ENCODE results near the gene ARGFX. TPM values are rescaled to one million over a fixed set of nuclear protein-coding genes. Genes with fewer than 3 reads are reported as not detected.

Gene ARGFX
- total RNA-seq (2013; cell fraction: nucleolus; rRNA removed), result not detected in 2 replicates
- not detected in 2 replicates for total RNA-seq (2014; rRNA removed)
- total RNA-seq (2014; rRNA removed; fragmentation: Illumina TruSeq; extraction: Trizol), result not detected in 2 replicates
- not detected in 2 replicates for total RNA-seq (2021)
- polyA plus RNA-seq (2011; ENCODE audit: low read depth), result not detected
- not detected in 2 replicates for polyA plus RNA-seq (2011; rRNA removed)
- not detected in 2 replicates for polyA plus RNA-seq (2011; cell fraction: cytosol; rRNA removed)
- polyA plus RNA-seq (2011; cell fraction: nucleus; rRNA removed), result not detected in 2 replicates
- polyA plus RNA-seq (2012), result not detected in 2 replicates
- not detected in 2 replicates for polyA plus RNA-seq (2014; fragmentation: Illumina TruSeq; extraction: Trizol)
- not detected for polyA plus RNA-seq (2014; fragmentation: Nextera tagmentation; extraction: Ambion mirVana)
- polyA plus RNA-seq (2014; rRNA removed), result not detected in 2 replicates
- not detected for polyA plus RNA-seq (2016; fragmentation: Nextera tagmentation; extraction: Ambion mirVana)
- polyA minus RNA-seq (2011; rRNA and poly(A)+ RNA removed), result not detected in 2 replicates
- not detected in 2 replicates for polyA minus RNA-seq (2011; cell fraction: cytosol; rRNA and poly(A)+ RNA removed)
- polyA minus RNA-seq (2011; cell fraction: nucleus; rRNA and poly(A)+ RNA removed), result not detected in 2 replicates
- Bru-seq, nascent RNA, result not detected
- BruChase-seq, experiment 1, labeled RNA remaining after a 6-hour chase, result not detected
- BruChase-seq, experiment 2, labeled RNA remaining after a 2-hour chase, result not detected
- long read RNA-seq, experiment 1, result 0 reads
- long read RNA-seq, experiment 2, result 0 reads

DNA sequence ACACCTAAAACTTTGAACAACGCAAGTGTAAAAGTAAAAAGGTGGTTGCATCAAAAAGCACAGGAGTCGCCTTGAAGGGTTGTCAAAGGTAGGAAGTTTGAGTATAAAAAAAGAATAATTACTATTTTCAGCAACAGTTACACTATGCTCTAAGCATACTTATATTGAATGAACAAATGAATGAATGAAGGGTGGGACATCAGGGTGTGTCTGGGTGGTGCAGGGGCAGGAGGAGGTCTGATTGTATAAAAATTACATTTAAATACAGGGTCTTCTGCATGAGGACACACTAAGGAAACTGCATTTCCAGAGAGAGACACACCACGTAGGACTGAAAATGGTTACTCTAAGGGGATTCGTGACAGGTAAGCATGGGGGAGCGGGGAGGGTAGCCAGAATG lies at the start of gene ARGFX:
Gene ARGFX, plus strand, starts transcription at position 301 of the 400 bp plus-strand sequence. CDS start 2,765 bp downstream, outside the sequence.
- SMC1A ChIA-PET (ENCODE audit: uncharacterized antibody, unreplicated experiment), result no interaction called here

More for the DNA sequence above, at the start of gene ARGFX:
- no TSS peak for BruUV-seq (replicated peaks)
- in situ Hi-C loops (cut with MboI) (no loop called here), intact Hi-C loops (cut with micrococcal nuclease; ENCODE audit: unreplicated experiment) (no loop called here)
- WGBS (ENCODE audit: insufficient coverage, insufficient replicate concordance, low lambda C conversion rate, missing lambda C conversion rate), result 42% methylated on average over 5 of the region's 5 CpGs
- no peak within 1 kb of the TSS for H3K4me2 ChIP-seq (ENCODE audit: control insufficient read depth, insufficient read depth)
- TF ChIP-seq FOXM1 (IDR thresholded peaks at IDR 0.05; ENCODE audit: low read depth, low read length) (no peak), TBL1XR1 (IDR thresholded peaks at IDR 0.05; ENCODE audit: low read depth, low read length) (no peak), FOS (IDR thresholded peaks at IDR 0.05; ENCODE audit: borderline replicate concordance, extremely low read depth, insufficient read length) (no peak), CREM (IDR thresholded peaks at IDR 0.05; ENCODE audit: low read depth) (no peak), NBN (IDR thresholded peaks at IDR 0.05) (no peak), TCF3 (IDR thresholded peaks at IDR 0.05; ENCODE audit: borderline replicate concordance, insufficient read depth, low read depth, low read length) (no peak)
- TF ChIP-seq, protein P1, sequence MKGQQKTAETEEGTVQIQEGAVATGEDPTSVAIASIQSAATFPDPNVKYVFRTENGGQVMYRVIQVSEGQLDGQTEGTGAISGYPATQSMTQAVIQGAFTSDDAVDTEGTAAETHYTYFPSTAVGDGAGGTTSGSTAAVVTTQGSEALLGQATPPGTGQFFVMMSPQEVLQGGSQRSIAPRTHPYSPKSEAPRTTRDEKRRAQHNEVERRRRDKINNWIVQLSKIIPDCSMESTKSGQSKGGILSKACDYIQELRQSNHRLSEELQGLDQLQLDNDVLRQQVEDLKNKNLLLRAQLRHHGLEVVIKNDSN (IDR thresholded peaks at IDR 0.05; ENCODE audit: borderline replicate concordance, extremely low read length, insufficient read depth, low read depth, low read length), result no peak
- no peaks in the 10 kb centered on the region for H3K79me2 ChIP-seq (ENCODE audit: control insufficient read depth, insufficient read depth, low read length)
- no peaks in the 10 kb centered on the region for H3K9me3 ChIP-seq (replicated peaks; ENCODE audit: control insufficient read depth, insufficient read depth, low read length)
- H3K27ac ChIP-seq (ENCODE audit: control insufficient read depth, insufficient read depth), result no peak within 1 kb of the TSS
- ChIA-PET POLR2A (no interaction called here), CTCF (no interaction called here), RAD21 (ENCODE audit: unreplicated experiment) (no interaction called here)
- DNase-seq (ENCODE audit: low read depth, low spot score) (no peak), FAIRE-seq (no peak), ATAC-seq (no peak)
- H2AFZ ChIP-seq (ENCODE audit: control insufficient read depth, low read depth, low read length), result no peak within 1 kb of the TSS
- no peak within 1 kb of the TSS for H3K4me3 ChIP-seq
- no peaks in the 10 kb centered on the region for H3K36me3 ChIP-seq (ENCODE audit: control insufficient read depth in 2 of 2, insufficient read depth in 2 of 2, low read length in 1 of 2)
- no peaks in the 10 kb centered on the region; a peak in 1 of 4 replicates for H3K27me3 ChIP-seq (replicated peaks in 1 of 2; ENCODE audit: control insufficient read depth in 2 of 2, insufficient read depth in 2 of 2, low read length in 1 of 2)
- H3K4me1 ChIP-seq (ENCODE audit: control insufficient read depth, insufficient read depth, low read length), result no peaks in the 10 kb centered on the region
- H4K20me1 ChIP-seq (ENCODE audit: control insufficient read depth, insufficient read depth), result no peaks in the 10 kb centered on the region
- no peak within 1 kb of the TSS for H3K9ac ChIP-seq (ENCODE audit: control insufficient read depth, insufficient read depth, low read length)

Measured in GM12878 (cell line).